IPS-18c (cell line): ENCODE results near the gene ATP5F1E.
"Not testable (repeated sequence)": the region's sequence is repeated elsewhere in the genome, so short reads cannot be mapped to it uniquely, and the experiment has no call there.

Experiments used
- H3K4me3 ChIP-seq: 2 replicates; pipeline ENCODE4 v1.7.0; 2013; ENCODE audit warnings: low read depth, mild to moderate bottlenecking, low read length, moderate library complexity; ENCODE audit not compliant: insufficient read depth
- H3K9me3 ChIP-seq: one replicate; pipeline ENCODE4 v1.6.1; 2013; ENCODE audit warnings: mild to moderate bottlenecking, low read length, moderate library complexity; ENCODE audit not compliant: control insufficient read depth, insufficient read depth

Gene ATP5F1E

GRCh38 chr20:59047938-59048680 lies 16.0 kb upstream of the ATP5F1E start:
- H3K4me3 ChIP-seq = no peak overlapping the region

DNA sequence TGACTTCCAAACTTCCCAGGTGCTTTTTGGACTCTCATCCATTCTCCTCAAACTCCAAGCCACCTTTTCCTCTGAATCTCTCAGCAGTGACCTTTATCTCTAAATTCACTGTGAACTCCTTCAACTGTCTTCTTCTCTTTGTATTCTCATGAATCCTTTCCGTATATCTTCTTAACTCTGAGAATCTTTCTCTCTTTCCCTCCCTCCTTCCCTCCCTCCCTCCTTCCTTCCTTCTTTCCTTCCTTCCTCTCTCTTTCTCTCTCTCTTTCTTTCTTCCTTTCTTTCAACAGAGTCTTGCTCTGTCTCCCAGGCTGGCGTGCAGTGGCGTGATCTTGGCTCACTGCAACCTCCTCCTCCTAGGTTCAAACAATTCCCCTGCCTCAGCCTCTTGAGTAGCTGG lies 14.7 kb upstream of the ATP5F1E start:
- H3K9me3 ChIP-seq = no peaks in the 10 kb centered on the region

More at GRCh38 chr20:59047938-59048680, 16.0 kb upstream of the ATP5F1E start:
- H3K9me3 ChIP-seq = no peaks in the 10 kb centered on the region

GRCh38 chr20:59044796-59045195 lies 12.7 kb upstream of the ATP5F1E start:
- no peaks in the 10 kb centered on the region for H3K9me3 ChIP-seq
- no peak overlapping the region for H3K4me3 ChIP-seq

More for the DNA sequence above, 14.7 kb upstream of the ATP5F1E start:
- H3K4me3 ChIP-seq = no peak overlapping the region

DNA sequence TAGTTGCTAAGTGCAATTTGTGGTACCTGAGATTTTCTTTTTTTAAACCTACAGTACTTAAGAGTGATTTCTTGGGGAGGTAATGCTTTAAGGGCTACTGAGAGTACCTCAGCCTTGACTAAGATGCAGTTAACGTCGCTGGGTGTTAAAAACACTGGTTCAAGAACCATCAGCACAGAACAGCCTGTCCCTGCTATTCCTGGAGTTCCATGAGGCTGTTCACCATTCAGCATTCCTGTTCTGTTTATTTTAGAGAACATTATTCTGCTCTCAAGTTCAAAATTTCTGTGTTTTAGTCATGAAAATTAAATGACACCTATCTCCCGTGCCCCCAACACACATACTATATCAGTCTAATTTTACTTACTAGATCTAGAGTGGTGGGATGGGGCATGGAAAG lies 12.2 kb upstream of the ATP5F1E start:
- H3K4me3 ChIP-seq = no peak overlapping the region
- no peaks in the 10 kb centered on the region for H3K9me3 ChIP-seq

- Histone ChIP-seq H3K4me3 (no peak overlapping the region), H3K9me3 (no peaks in the 10 kb centered on the region)
These were observed 11.6 kb upstream of the ATP5F1E start for GRCh38 chr20:59043698-59044097.

- no peaks in the 10 kb centered on the region for H3K9me3 ChIP-seq
- H3K4me3 ChIP-seq = peak overlapping the region; percentile 85
These were observed 10.9 kb upstream of the ATP5F1E start for GRCh38 chr20:59042796-59043631.

- H3K9me3 ChIP-seq = no peaks in the 10 kb centered on the region
- peak within 1 kb of the TSS; percentile 85 for H3K4me3 ChIP-seq
These were observed 10.1 kb upstream of the ATP5F1E start, which contains the start of gene PRELID3B for GRCh38 chr20:59042151-59042795. TSS of gene PRELID3B (minus strand) at chr20:59042786. CDS start at chr20:59042730, 56 bp downstream.

- not testable (repeated sequence) for H3K9me3 ChIP-seq
- H3K4me3 ChIP-seq = peak overlapping the region; percentile 85; the same call in 1 of the 2 replicates
These were observed 9.4 kb upstream of the ATP5F1E start for GRCh38 chr20:59041487-59041886.

DNA sequence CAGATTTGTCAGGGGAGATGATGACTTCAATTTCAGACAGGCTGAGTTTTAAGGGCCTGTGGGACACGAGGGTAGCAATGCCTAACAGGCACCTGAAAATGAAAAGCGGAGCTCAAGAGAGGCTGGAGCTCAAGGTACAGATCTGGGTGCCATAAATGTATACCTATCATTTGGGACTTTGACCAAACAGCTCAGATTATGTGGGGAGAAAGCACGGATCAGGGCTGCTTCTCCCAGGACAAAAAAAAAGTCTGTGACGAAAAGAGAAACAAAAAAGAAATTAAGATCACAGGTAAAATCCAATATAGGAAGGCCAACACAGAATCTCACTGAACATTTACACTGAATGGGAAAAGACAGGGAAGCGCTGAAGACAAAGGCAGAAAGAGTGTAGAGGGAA lies 8.5 kb upstream of the ATP5F1E start:
- Histone ChIP-seq H3K4me3 (no peak overlapping the region), H3K9me3 (no peaks in the 10 kb centered on the region)

DNA sequence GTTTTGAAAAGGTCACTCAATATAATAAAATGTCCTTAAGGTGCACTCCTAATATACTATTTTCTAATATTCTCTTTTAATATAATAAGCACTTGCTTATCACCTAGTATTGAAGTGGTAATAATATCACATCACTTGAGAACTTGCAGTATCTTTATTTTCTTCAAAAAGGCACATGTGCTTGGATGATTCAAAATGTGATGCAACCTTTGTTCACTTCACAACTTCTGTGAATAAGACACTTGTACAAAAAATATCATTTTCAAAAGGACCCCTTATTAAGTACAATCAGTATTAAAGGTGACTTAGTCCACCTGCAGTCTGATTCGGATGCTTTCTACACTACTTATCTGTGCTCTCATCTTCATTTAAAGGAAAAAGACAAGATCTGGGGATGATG lies 7.1 kb upstream of the ATP5F1E start:
- Histone ChIP-seq H3K4me3 (no peak overlapping the region), H3K9me3 (no peaks in the 10 kb centered on the region)

GRCh38 chr20:59037386-59037785 lies 5.3 kb upstream of the ATP5F1E start:
- no peaks in the 10 kb centered on the region for H3K9me3 ChIP-seq

DNA sequence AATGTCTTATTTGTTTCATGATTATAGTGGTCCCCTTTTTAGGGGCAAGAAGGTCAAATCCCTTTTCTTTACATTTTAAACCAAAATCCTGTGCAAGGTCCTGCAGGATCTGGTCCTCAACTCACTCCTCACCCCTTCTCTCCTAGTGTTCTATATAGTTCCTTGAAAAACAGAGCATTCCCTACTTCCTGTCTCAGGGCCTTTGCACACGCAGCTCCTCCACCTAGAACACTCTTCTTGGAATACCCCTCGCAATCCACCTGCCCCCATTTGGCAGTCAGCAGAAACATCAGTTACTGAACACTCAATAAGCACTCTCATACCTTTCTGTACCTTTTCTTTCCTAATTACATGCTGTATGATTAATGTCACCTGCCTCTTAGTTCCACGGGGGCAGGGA lies 3.2 kb upstream of the ATP5F1E start:
- Histone ChIP-seq H3K4me3 (no peak overlapping the region), H3K9me3 (no peaks in the 10 kb centered on the region)

More at GRCh38 chr20:59037386-59037785, 5.3 kb upstream of the ATP5F1E start:
- no peak overlapping the region for H3K4me3 ChIP-seq

- H3K9me3 ChIP-seq = no peaks in the 10 kb centered on the region
- no peak overlapping the region for H3K4me3 ChIP-seq
These were observed 1.6 kb upstream of the ATP5F1E start for GRCh38 chr20:59033616-59034165.

GRCh38 chr20:59033093-59033492 lies 958 bp upstream of the ATP5F1E start:
- peak overlapping the region; percentile 69; the same call in 1 of the 2 replicates for H3K4me3 ChIP-seq
- no peaks in the 10 kb centered on the region for H3K9me3 ChIP-seq

GRCh38 chr20:59032713-59033059 lies 551 bp upstream of the ATP5F1E start:
- Histone ChIP-seq H3K4me3 (peak overlapping the region; percentile 69), H3K9me3 (no peaks in the 10 kb centered on the region)

DNA sequence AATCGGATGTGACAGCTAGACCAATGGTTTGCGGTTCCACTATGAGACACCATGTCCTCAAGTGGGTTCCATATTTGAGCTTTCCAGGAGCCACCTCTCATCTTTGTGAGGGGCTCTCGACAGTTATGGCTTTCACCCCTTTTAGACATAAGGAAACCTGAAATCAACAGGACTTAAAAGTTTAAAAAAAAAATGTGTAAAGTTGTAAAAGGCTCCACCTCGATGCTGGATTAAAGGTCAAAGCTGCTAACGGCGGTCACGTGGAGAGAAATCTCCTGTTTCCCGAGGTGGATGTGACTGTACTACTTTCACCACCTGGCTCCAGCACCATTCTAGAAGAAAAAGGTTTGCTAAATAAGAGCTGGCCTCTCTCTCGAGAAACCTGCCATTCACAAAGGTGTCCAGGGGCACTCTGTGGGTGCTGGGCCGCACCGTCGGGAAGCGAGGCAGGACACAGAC lies 542 bp downstream of the ATP5F1E start:
- Histone ChIP-seq H3K4me3 (peak overlapping the region; percentile 96), H3K9me3 (no peaks in the 10 kb centered on the region)

DNA sequence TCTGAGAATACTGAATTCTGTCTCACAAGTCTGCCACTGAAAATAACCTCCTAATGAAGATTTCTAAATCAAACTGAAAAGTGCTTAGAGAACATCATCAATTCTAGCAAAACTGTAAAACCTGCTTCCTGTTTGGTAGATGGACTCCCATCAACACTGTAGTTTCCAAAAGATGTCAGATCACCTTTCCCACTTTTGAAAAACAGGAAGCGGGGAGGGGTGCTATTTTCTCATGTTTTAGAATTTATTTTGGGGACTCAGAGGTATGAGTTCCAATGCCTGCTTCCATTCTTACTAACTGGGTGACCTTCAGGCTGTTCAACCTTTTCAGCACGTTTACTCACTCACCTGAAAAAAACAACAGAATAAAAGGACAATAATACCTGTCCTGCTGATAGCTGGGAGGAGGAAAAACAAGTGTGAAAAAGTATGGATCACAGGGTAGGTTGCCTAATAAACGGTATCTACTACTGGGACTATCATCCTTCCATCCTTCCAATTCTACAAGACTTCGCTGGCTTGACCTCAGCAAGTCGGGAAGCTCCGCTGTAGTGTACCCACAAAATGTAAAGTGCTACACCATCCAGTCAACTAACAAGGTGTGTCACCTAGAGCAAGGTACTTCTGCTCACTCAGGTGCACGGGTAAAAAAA lies 1.1 kb downstream of the ATP5F1E start:
- H3K9me3 ChIP-seq = no peaks in the 10 kb centered on the region
- H3K4me3 ChIP-seq = peak overlapping the region; percentile 96
